CD4-positive, alpha-beta T cell treated with Interleukin-2 at 100 ng/mL for 4 hours (primary cell): ENCODE measurements around the gene HMHB1.

ENCODE experiments used
- DNase-seq: peaks from one replicate; pipeline ENCODE4 v3.0.0-alpha.2; 2020; ENCODE audit warnings: low spot score

HMHB1 gene

DNA sequence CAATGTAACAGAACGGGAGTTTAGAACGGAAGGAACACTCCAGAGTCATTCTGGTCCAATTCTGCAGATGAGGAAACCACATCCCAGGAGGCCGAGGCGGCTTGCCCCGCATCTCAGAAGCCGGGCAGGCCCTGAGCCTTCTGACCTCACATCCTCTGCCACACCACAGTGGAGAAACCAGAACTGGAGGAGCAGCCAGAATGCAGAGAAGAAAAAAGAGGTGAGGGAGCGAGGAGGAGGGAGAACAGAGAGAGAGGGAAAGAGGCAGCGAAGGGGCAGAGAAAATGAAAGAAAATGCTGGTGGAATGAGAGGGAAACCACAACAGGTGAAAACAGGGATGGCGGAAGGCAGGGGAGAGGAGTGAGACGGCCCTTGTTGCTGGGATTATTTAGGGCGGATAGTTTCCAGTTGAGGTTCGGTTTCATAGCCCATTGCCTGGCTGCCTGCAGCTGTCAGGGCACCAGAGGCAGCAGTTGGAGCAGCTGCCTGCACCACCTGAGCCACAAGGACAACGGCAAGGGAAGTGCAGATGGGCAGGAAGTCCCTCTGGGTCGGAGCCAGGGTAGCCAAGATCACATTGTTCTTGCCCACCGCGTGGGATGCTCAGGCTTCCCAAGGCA, at the start of gene HMHB1:
HMHB1 (plus strand) TSS at position 77 of the 621 bp plus-strand sequence.
- no peak for DNase-seq

DNA sequence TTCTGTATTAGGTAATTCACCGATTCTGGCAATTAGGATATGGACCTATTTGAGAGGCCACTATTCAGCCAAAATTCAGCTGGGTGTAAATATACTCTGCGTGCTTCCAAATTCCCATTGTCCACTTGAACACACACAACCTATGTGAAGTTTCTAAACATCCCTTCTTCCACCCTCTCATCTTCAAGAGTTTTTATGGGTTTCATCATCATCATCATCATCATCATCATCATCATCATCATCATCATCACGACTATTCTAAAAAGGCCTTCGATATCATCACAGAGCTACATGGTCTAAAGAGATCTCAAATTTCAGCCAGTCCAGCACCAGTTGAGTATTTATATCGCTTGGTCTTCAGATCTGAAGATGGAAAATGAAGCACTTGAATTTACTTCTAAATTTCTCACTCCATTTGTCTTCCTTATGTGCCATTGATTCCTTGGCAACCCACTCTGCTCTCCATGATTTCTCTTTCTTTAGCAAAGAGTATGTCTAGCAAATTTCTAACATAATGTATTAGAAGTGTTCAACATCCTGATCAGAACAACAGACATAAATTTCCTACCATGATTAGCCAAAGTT, 49.2 kb upstream of the HMHB1 start:
- no peak for DNase-seq

GRCh38 chr5:143767162-143767561, 44.8 kb upstream of the HMHB1 start:
- DNase-seq, result no peak

GRCh38 chr5:143769026-143769786, 42.8 kb upstream of the HMHB1 start:
- no peak for DNase-seq

GRCh38 chr5:143770450-143770849, 41.5 kb upstream of the HMHB1 start:
- DNase-seq, result no peak

- no peak for DNase-seq
Measured at GRCh38 chr5:143771189-143771588, 40.8 kb upstream of the HMHB1 start.

- DNase-seq, result no peak
Measured at GRCh38 chr5:143771602-143772001, 40.4 kb upstream of the HMHB1 start.

DNA sequence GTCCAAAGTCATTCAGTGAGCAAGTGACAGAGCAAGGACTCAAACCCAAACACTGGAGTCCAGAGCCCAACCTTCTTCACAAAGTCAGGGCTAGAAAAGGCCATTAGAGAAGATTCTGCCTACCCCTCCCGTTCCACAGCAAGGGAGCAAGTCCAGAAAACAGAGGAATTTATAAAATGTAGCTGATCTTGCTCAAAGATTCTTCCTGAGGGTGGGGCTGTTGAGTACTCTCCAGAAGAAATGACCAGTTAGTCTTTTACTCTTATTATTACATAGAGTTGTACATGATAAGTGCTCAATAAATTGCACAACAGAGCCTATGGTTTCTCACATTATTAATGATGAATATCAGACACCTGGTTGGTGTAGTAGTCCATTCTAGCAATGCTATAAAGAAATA, 39.3 kb upstream of the HMHB1 start:
- DNase-seq, result no peak

GRCh38 chr5:143775258-143775657, 36.7 kb upstream of the HMHB1 start:
- no peak for DNase-seq

- no peak for DNase-seq
Measured at GRCh38 chr5:143776951-143777350, 35.0 kb upstream of the HMHB1 start.

- no peak for DNase-seq
Measured at GRCh38 chr5:143779506-143779905, 32.5 kb upstream of the HMHB1 start.

- no peak for DNase-seq
Measured at GRCh38 chr5:143781993-143782520, 29.9 kb upstream of the HMHB1 start.

GRCh38 chr5:143782588-143783386, 29.2 kb upstream of the HMHB1 start:
- no peak for DNase-seq

- DNase-seq, result no peak
Measured at GRCh38 chr5:143788401-143788800, 23.6 kb upstream of the HMHB1 start.

- no peak for DNase-seq
Measured at GRCh38 chr5:143790457-143791112, 21.4 kb upstream of the HMHB1 start.

GRCh38 chr5:143791848-143792731, 19.9 kb upstream of the HMHB1 start:
- DNase-seq, result no peak

- no peak for DNase-seq
Measured at GRCh38 chr5:143793249-143793648, 18.7 kb upstream of the HMHB1 start.

DNA sequence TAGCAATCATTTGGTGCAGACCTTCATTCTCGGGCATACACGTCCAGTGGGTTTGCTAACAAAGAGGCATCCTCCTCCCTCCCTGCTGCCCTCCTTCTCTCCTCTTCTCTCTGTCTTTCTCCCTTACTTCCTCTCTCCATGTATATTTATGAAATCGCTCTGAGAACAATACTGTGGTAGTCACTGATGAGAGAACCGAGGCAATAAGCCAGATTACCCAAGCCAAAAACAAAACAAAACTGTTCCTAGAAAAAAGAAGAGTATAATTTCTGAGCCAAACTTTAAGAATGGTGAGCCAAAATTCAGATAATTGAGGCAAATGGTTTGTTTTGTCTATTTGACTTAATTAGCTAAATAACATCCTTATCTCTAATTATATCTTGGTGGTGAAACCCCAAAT, 15.8 kb upstream of the HMHB1 start:
- DNase-seq, result no peak

DNA sequence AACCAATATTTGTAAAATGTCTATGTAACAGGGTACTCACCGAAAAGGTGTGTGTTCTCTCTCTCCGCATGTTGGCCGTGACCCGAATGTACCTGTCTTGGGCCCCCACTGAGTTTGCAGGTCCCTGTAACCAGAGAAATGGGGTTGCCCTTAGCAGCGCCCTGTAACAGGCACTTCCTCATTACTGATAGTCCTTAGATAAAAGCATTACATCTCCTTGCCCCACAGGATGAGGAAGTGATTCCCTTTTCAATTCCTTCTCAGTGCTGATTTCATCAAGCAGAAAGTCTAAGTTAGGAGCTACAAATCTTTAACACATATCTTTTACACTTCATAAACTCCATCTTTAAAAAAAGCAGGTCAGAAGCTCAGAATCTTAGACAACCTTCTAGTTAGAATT, 15.2 kb upstream of the HMHB1 start:
- DNase-seq, result no peak

- DNase-seq, result no peak
Measured at GRCh38 chr5:143800715-143801114, 11.2 kb upstream of the HMHB1 start.
